CD14-positive monocyte (primary cell): ENCODE measurements around the gene KLK3. TPM values are rescaled to one million over a fixed set of nuclear protein-coding genes. Genes with fewer than 3 reads are reported as not detected.
"Not testable (repeated sequence)": the region's sequence is repeated elsewhere in the genome, so short reads cannot be mapped to it uniquely, and the experiment has no call there.

Experiments used
- DNase-seq, 3 donors: peaks; one replicate each; pipeline ENCODE4 v3.0.0-alpha.2; 2011 to 2022
- H2AFZ ChIP-seq: 2 replicates; pipeline ENCODE4 v1.6.0; 2012; ENCODE audit warnings: mild to moderate bottlenecking, low read depth, low read length, inconsistent platforms; ENCODE audit not compliant: insufficient read depth, poor library complexity, severe bottlenecking
- H3K27ac ChIP-seq, 2 donors: 1 replicate in 1 of 2; 2 replicates in 1 of 2; pipeline ENCODE4 v1.5.1; 2012 to 2013; ENCODE audit warnings: low read length in 2 of 2, control low read depth in 1 of 2, inconsistent platforms in 1 of 2, low read depth in 1 of 2, mild to moderate bottlenecking in 1 of 2
- H3K27me3 ChIP-seq, 2 donors: one replicate each; pipeline versions ENCODE4 v1.6.0 to v1.6.1; 2011 to 2013; ENCODE audit warnings: low read length in 2 of 2; ENCODE audit not compliant: control insufficient read depth in 2 of 2, insufficient read depth in 2 of 2
- H3K36me3 ChIP-seq, 2 donors: replicated peaks in 1 of 2; 1 replicate in 1 of 2; 2 replicates in 1 of 2; pipeline versions ENCODE4 v1.5.1 to v1.6.1; 2012 to 2013; ENCODE audit warnings: low read length in 2 of 2, control low read depth in 1 of 2, inconsistent platforms in 1 of 2, mild to moderate bottlenecking in 1 of 2; ENCODE audit not compliant: insufficient read depth in 2 of 2, control insufficient read depth in 1 of 2
- H3K4me1 ChIP-seq, 2 donors: 1 replicate in 1 of 2; 2 replicates in 1 of 2; pipeline versions ENCODE4 v1.5.1 to v1.6.1; 2012 to 2013; ENCODE audit warnings: low read length in 2 of 2, control low read depth in 1 of 2, inconsistent platforms in 1 of 2, mild to moderate bottlenecking in 1 of 2, moderate library complexity in 1 of 2; ENCODE audit not compliant: insufficient read depth in 2 of 2, control insufficient read depth in 1 of 2
- H3K4me2 ChIP-seq: replicated peaks from 2 replicates; pipeline ENCODE3; 2012; ENCODE audit warnings: low read length, moderate library complexity, mild to moderate bottlenecking; ENCODE audit not compliant: poor library complexity, severe bottlenecking; ENCODE audit errors: extremely low read depth
- H3K4me3 ChIP-seq, 3 experiments: fragments of 200-600 bp in 1 of 3; sonication (generic) in 1 of 3; replicated peaks in 1 of 3; 1 replicate in 2 of 3; 2 replicates in 1 of 3; pipeline ENCODE4 v1.5.1; 2011 to 2013; ENCODE audit warnings: low read length in 3 of 3, mild to moderate bottlenecking in 3 of 3, control low read depth in 2 of 3, low read depth in 2 of 3, inconsistent platforms in 1 of 3, moderate library complexity in 1 of 3
- H3K79me2 ChIP-seq: 2 replicates; pipeline ENCODE4 v1.6.0; 2012; ENCODE audit warnings: mild to moderate bottlenecking, control low read depth, inconsistent platforms, low read length, moderate library complexity; ENCODE audit not compliant: insufficient read depth
- H3K9ac ChIP-seq: 2 replicates; pipeline ENCODE4 v1.6.0; 2017; ENCODE audit warnings: low read length, mild to moderate bottlenecking; ENCODE audit not compliant: insufficient read depth, poor library complexity, severe bottlenecking
- H3K9me3 ChIP-seq, 2 donors: replicated peaks in 1 of 2; 1 replicate in 1 of 2; 2 replicates in 1 of 2; pipeline versions ENCODE4 v1.5.1 to v1.6.1; 2012 to 2013; ENCODE audit warnings: low read length in 2 of 2, control low read depth in 1 of 2; ENCODE audit not compliant: control insufficient read depth in 1 of 2, insufficient read depth in 1 of 2
- H4K20me1 ChIP-seq: 2 replicates; pipeline ENCODE4 v1.6.0; 2012; ENCODE audit warnings: mild to moderate bottlenecking, low read length, control low read depth, moderate library complexity; ENCODE audit not compliant: insufficient read depth
- H3K27ac Mint-ChIP-seq, 7 donors: one replicate each; pipeline ENCODE4 v1.8.0; 2020; ENCODE audit warnings: mild to moderate bottlenecking in 7 of 7, mixed read lengths in 7 of 7, moderate library complexity in 6 of 7, inconsistent platforms in 2 of 7
- H3K27me3 Mint-ChIP-seq, 3 donors: one replicate each; pipeline ENCODE4 v1.8.0; 2021 to 2022; ENCODE audit warnings: low read depth in 3 of 3, mild to moderate bottlenecking in 3 of 3, mixed read lengths in 3 of 3, moderate library complexity in 3 of 3, inconsistent platforms in 1 of 3
- H3K36me3 Mint-ChIP-seq, 2 donors: one replicate each; pipeline ENCODE4 v1.8.0; 2020; ENCODE audit warnings: mixed read lengths in 2 of 2, inconsistent platforms in 1 of 2, mild to moderate bottlenecking in 1 of 2
- H3K4me1 Mint-ChIP-seq: one replicate; pipeline ENCODE4 v1.8.0; 2020; ENCODE audit warnings: mild to moderate bottlenecking, mixed read lengths
- H3K4me3 Mint-ChIP-seq, 2 donors: one replicate each; pipeline ENCODE4 v1.8.0; 2020; ENCODE audit warnings: mild to moderate bottlenecking in 2 of 2, mixed read lengths in 2 of 2, moderate library complexity in 1 of 2
- H3K9me3 Mint-ChIP-seq, 7 donors: one replicate each; pipeline ENCODE4 v1.8.0; 2020 to 2022; ENCODE audit warnings: mixed read lengths in 7 of 7, mild to moderate bottlenecking in 6 of 7, moderate library complexity in 6 of 7, inconsistent platforms in 2 of 7
- WGBS: methylation state at CpG from one replicate; pipeline ENCODE4 v1.1.5; 2013; ENCODE audit warnings: missing lambda C conversion rate; ENCODE audit not compliant: insufficient coverage; 5-methylcytosine and 5-hydroxymethylcytosine counted together
- intact Hi-C, 2 donors: fragments of 100-400 bp; cut with micrococcal nuclease; formaldehyde crosslinking; loops; one replicate each; pipeline versions ENCODE4 v1.15.0 to v1.15.1; 2023
- polyA plus RNA-seq, 3 donors: library from polyadenylated mRNA; depleted of rRNA in 1 of 3; unstranded in 2 of 3; stranded (reverse) in 1 of 3; fragments of 300-500 nt in 2 of 3; fragments of >200 nt in 1 of 3; fragmentation: Illumina TruSeq in 2 of 3; gene quantifications; 1 replicate in 2 of 3; 2 replicates in 1 of 3; pipeline ENCODE4 v1.2.3, GENCODE V29; 2012 to 2021
- TF ChIP-seq, protein P1 (sequence below): fragments of 200-600 bp; IDR thresholded peaks from one replicate; pipeline ENCODE4 v1.8.0; 2022; ENCODE audit warnings: antibody characterized with exemption, mild to moderate bottlenecking

Gene KLK3
- polyA plus RNA-seq, 3 donors: not detected

DNA sequence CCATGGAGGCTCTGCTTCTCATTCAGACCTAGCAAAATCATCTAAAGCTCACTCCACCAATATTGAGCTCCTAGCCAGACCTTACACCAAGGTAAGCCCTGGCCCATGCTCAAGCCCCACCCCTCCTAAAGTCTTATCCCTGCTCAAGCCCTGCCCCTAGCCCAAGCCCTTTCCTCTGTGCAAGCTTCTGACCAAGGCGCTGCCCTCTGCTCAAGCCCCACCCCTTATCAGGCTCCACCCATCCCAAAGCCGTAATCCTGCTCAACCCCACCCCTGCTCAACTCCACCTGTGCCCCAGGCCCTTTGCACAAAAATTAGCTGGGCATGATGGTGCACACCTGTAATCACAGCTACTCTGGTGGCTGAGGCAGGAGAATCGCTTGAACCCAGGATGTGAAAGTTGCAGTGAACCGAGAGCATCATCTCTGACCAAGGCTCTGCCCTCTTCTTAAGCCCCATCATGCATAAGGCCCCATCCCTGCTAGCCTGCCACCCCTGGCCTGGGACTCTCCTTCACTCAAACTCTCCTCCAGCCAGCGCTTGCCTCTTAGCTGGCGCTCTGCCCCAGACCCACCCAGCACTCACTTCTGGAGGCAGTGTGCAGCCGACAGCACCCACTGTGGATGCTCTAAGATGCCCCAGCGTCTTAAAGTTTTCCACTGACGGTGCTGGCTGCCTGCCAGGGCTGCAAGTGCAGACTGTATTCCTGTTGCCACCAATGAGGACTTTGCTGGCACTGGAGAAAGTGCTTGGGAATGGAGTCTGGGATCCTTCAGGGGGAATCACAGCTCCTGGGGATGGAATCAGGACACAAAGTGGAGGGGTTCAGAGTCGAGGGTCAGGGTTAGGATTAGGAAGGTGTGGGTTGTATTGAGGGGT lies 40.0 kb downstream of the KLK3 start:
- no peak overlapping the region for H3K9ac ChIP-seq
- peaks cover 5 to 9% (median 9%) of the 10 kb centered on the region in 3 donors for H3K27me3 Mint-ChIP-seq
- H3K4me3 Mint-ChIP-seq: no peak overlapping the region
- DNase-seq: no peak
- H3K36me3 ChIP-seq: no peaks in the 10 kb centered on the region
- no peak overlapping the region for H3K4me3 ChIP-seq
- TF ChIP-seq, protein P1, sequence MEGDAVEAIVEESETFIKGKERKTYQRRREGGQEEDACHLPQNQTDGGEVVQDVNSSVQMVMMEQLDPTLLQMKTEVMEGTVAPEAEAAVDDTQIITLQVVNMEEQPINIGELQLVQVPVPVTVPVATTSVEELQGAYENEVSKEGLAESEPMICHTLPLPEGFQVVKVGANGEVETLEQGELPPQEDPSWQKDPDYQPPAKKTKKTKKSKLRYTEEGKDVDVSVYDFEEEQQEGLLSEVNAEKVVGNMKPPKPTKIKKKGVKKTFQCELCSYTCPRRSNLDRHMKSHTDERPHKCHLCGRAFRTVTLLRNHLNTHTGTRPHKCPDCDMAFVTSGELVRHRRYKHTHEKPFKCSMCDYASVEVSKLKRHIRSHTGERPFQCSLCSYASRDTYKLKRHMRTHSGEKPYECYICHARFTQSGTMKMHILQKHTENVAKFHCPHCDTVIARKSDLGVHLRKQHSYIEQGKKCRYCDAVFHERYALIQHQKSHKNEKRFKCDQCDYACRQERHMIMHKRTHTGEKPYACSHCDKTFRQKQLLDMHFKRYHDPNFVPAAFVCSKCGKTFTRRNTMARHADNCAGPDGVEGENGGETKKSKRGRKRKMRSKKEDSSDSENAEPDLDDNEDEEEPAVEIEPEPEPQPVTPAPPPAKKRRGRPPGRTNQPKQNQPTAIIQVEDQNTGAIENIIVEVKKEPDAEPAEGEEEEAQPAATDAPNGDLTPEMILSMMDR: no peak
- no peaks in the 10 kb centered on the region for H3K36me3 Mint-ChIP-seq
- H4K20me1 ChIP-seq: no peaks in the 10 kb centered on the region
- no peaks in the 10 kb centered on the region for H3K79me2 ChIP-seq
- H3K27ac Mint-ChIP-seq: peak overlapping the region in 1 of 7 donors; percentile 31
- no peaks in the 10 kb centered on the region for H3K4me1 Mint-ChIP-seq
- no peak overlapping the region for H3K27ac ChIP-seq
- H3K4me1 ChIP-seq: no peaks in the 10 kb centered on the region
- peaks cover 0 to 12% (median 9%) of the 10 kb centered on the region in 7 donors for H3K9me3 Mint-ChIP-seq
- peaks cover 0 to 18% of the 10 kb centered on the region in 2 donors for H3K9me3 ChIP-seq
- no peak overlapping the region for H3K4me2 ChIP-seq
- no peak overlapping the region for H2AFZ ChIP-seq
- peaks cover 0 to 2% of the 10 kb centered on the region in 2 donors for H3K27me3 ChIP-seq
- intact Hi-C loops: no loop called here
- WGBS: 74% methylated on average over 9 of the region's 10 CpGs

DNA sequence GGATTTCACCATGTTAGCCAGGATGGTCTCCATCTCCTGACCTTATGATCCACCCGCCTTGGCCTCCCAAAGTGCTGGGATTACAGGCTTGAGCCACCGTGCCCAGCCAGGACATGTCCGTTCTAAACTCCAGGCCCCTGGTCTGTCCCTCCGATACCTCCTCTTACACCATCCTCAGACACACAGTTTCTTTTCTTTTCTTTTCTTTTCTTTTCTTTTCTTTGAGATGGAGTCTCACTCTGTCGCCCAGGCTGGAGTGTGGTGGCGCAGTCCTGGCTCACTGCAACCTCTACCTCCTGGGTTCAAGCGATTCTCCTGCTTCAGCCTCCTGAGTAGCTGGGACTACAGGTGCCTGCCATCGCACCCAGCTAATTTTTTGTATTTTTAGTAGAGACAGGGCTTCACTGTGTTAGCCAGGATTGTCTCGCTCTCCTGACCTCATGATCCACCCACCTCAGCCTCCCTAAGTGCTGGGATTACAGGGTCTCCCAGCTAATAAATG lies 41.4 kb downstream of the KLK3 start:
- DNase-seq, H3K4me3 Mint-ChIP-seq, H3K27ac ChIP-seq, H3K36me3 ChIP-seq, H3K4me2 ChIP-seq, H3K27ac Mint-ChIP-seq, H3K9ac ChIP-seq, H4K20me1 ChIP-seq, H3K4me1 Mint-ChIP-seq, H3K27me3 Mint-ChIP-seq, intact Hi-C loops, H3K27me3 ChIP-seq, H3K36me3 Mint-ChIP-seq, H2AFZ ChIP-seq, H3K4me1 ChIP-seq, H3K4me3 ChIP-seq, H3K79me2 ChIP-seq: not testable (repeated sequence)
- peaks cover 0 to 15% (median 12%) of the 10 kb centered on the region in 7 donors for H3K9me3 Mint-ChIP-seq
- 85% methylated on average over 7 of the region's 9 CpGs for WGBS
- peaks cover 0 to 20% of the 10 kb centered on the region in 2 donors for H3K9me3 ChIP-seq
